WI38 (cell line): ENCODE measurements around the gene RMP24.
"Not testable (repeated sequence)": the region's sequence is repeated elsewhere in the genome, so short reads cannot be mapped to it uniquely, and the experiment has no call there.

Experiments used
- H3K4me3 ChIP-seq: 2 replicates; pipeline ENCODE4 v1.5.1; 2011; ENCODE audit warnings: low read depth, mild to moderate bottlenecking, control low read depth, low read length
- TF ChIP-seq, protein P1 (sequence below): IDR thresholded peaks from 2 replicates; pipeline ENCODE4 v1.5.1; 2012; ENCODE audit warnings: low read depth, mild to moderate bottlenecking, control low read depth, low read length

RMP24 gene

DNA sequence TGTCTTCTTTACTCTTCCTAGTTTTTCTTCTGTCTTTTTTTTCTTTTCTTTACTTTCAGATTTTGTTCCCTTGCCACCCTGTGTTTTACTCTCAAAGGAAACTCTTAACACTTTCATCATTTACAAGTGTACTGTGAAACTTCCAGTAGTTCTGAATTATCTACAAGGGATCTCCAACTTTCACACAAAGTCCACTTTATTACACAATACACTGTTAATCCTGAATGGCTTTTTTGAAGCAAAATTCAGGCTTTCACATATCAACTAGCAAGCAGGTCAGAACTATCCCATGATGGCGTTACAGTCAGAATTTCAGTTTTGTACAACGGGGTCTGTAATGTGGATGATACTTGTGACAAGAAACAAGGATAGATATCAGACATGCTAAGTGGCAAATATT lies 34.5 kb downstream of the RMP24 start:
- TF ChIP-seq, protein P1, sequence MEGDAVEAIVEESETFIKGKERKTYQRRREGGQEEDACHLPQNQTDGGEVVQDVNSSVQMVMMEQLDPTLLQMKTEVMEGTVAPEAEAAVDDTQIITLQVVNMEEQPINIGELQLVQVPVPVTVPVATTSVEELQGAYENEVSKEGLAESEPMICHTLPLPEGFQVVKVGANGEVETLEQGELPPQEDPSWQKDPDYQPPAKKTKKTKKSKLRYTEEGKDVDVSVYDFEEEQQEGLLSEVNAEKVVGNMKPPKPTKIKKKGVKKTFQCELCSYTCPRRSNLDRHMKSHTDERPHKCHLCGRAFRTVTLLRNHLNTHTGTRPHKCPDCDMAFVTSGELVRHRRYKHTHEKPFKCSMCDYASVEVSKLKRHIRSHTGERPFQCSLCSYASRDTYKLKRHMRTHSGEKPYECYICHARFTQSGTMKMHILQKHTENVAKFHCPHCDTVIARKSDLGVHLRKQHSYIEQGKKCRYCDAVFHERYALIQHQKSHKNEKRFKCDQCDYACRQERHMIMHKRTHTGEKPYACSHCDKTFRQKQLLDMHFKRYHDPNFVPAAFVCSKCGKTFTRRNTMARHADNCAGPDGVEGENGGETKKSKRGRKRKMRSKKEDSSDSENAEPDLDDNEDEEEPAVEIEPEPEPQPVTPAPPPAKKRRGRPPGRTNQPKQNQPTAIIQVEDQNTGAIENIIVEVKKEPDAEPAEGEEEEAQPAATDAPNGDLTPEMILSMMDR, result no peak

DNA sequence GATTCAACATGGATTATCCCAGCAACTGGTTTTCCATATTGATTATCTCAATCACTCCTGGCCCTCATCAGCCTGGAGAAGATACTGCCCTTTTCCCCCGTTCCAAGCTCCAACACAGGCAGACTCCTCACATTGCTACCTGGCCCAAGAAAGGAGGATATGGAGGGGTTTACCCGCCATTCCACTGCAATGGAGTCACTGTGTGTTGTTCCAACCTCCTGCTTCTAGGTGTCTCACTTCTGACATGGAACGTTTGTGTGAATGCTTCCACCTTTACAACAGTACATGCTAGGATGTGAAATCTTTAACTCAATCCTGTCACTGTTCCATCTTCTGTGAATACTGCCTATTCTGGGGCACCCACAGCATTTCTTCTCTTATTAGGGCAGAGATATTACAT lies 36.7 kb downstream of the RMP24 start:
- H3K4me3 ChIP-seq, result no peak overlapping the region
- TF ChIP-seq, protein P1, result no peak

More for the DNA sequence above, 34.5 kb downstream of the RMP24 start:
- H3K4me3 ChIP-seq, result no peak overlapping the region

DNA sequence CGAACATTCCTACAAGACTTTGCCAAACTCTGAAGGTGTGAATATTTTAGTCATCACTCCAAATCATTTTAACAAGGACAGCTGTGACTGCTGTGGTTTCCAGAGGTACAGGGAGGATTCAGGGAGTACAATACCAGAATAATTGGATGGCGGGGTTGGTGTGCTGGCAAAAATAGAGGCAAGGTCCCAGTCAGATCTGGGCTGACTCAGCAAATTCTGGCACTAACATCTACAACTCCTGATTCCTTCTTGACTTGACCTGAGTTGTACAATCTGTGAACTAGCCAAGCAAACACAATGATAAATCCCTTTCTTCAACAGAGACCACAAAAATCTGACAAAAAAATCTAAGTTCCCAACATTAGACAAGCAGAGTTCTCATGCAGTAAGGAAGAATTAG lies 40.4 kb downstream of the RMP24 start:
- H3K4me3 ChIP-seq, result no peak overlapping the region
- TF ChIP-seq, protein P1, result no peak

DNA sequence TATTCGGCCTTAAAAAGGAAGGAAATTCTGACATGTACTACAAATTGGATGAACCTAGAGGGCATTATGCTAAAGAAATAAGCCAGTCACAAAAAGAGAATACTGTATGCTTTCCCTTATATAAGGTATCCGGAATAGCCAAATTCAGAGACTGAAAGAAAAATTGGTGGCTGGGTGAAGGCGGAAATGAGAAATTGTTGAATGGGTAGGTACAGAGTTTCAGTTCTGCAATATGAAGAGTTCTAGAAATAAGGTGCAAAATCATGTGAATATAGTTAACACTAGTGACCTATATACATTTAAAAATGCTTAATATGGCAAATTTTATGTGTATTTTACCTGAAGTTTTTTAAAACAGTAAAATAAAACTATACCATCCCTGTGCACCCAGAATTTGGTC lies 43.1 kb downstream of the RMP24 start:
- no peak overlapping the region for H3K4me3 ChIP-seq
- TF ChIP-seq, protein P1, result no peak

DNA sequence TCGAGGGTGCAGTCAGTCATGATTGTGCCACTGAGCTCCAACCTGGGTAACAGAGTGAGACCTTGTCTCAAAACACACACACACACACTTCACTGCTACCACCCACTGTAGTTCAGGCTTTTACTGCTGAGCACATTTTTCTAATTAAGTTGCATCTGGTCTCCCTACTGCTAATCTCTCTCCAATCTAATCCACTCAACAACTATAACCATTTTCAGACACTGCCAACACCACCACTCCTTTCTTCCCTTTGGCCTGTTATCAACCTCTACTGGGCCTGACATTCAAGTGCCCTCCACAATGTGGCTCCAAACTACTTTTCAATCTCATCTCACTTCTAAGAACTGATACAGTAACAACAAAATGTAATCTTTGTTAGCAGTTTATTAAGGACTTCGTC lies 44.8 kb downstream of the RMP24 start:
- no peak overlapping the region for H3K4me3 ChIP-seq
- TF ChIP-seq, protein P1, result no peak

DNA sequence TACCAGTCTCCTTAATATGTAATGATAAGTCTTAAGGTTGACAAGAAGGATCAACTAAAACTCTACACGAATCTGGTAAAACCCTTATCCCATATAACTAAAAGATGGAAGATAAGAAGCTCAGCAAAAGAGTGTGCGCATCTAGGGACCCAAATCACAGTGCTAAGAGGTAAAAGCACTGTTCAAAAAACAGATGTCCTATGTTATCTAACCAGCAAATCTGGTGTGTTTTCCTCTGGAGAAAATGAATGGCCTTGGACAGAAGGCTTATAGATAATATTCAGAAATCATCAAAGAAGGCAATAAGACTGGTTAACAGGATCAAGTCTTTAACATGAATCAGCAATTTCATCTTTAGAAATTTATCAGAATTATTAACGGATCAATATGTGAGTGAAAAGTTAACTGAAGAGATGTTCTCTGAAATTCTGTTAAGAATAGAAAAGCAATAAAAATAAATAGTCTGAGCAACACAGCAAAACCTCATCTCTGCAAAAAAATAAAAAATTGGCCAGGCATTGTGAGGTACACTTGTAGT lies 47.8 kb downstream of the RMP24 start:
- TF ChIP-seq, protein P1, result no peak
- no peak overlapping the region for H3K4me3 ChIP-seq

DNA sequence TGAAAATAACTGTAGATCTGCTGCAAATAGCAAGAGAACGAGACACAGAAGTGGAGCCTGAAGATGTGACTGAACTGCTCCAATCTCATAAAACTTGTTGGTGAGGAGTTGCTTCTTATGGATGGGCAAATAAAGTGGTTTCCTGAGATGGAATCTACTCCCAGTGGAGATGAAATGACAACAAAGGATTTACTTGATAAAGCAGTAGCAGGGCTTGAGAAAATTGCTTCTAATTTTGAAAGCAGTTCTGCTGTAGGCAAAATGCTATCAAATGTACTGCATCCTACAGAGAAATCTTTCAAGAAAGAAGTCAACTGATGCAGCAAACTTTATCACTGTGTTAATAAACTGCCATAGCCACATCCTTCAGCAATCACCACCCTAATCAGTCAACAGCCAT lies 50.9 kb downstream of the RMP24 start:
- TF ChIP-seq, protein P1, result no peak
- no peak overlapping the region for H3K4me3 ChIP-seq

DNA sequence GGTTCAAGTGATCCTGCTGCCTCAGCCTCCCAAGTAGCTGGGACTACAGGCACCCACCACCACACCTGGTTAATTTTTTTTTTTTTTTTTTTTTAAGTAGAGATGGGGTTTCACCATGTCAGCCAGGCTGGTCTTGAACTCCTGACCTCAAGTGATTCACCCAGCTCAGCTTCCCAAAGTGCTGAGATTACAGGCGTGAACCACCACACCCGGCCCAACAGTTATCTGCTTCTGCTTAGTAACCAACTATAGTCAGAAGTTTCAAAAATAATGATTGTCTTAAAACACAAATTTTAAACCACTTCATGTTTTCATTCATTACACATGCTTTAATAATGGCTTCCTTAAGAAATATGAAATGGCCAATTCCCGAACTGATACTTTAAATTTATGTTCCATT lies 51.8 kb downstream of the RMP24 start:
- H3K4me3 ChIP-seq, result not testable (repeated sequence)
